HL-60 (cell line): Measurements from ENCODE around the gene CCND2.

Experiments used
- CTCF ChIP-seq: IDR thresholded peaks from one replicate; pipeline ENCODE4 v1.5.1; 2011; ENCODE audit warnings: low read length, control low read depth, inconsistent platforms; ENCODE audit not compliant: insufficient read depth
- GABPA ChIP-seq: IDR thresholded peaks from 2 replicates; pipeline ENCODE4 v1.6.1; 2012; ENCODE audit warnings: low read depth
- POLR2AphosphoS5 ChIP-seq: IDR thresholded peaks from 2 replicates; pipeline ENCODE4 v1.6.1; 2012; ENCODE audit warnings: low read depth
- SPI1 ChIP-seq: IDR thresholded peaks from 2 replicates; pipeline ENCODE4 v1.6.1; 2012; ENCODE audit warnings: low read depth, mild to moderate bottlenecking, borderline replicate concordance
- TF ChIP-seq, protein P1 (sequence below): IDR thresholded peaks from 2 replicates; pipeline ENCODE4 v1.6.1; 2012; ENCODE audit warnings: low read depth; ENCODE audit not compliant: insufficient replicate concordance

GRCh38 chr12:4240981-4241380 is 32.6 kb upstream of the CCND2 start:
- TF ChIP-seq CTCF (no peak), GABPA (no peak), SPI1 (no peak), POLR2AphosphoS5 (no peak)
- TF ChIP-seq, protein P1, sequence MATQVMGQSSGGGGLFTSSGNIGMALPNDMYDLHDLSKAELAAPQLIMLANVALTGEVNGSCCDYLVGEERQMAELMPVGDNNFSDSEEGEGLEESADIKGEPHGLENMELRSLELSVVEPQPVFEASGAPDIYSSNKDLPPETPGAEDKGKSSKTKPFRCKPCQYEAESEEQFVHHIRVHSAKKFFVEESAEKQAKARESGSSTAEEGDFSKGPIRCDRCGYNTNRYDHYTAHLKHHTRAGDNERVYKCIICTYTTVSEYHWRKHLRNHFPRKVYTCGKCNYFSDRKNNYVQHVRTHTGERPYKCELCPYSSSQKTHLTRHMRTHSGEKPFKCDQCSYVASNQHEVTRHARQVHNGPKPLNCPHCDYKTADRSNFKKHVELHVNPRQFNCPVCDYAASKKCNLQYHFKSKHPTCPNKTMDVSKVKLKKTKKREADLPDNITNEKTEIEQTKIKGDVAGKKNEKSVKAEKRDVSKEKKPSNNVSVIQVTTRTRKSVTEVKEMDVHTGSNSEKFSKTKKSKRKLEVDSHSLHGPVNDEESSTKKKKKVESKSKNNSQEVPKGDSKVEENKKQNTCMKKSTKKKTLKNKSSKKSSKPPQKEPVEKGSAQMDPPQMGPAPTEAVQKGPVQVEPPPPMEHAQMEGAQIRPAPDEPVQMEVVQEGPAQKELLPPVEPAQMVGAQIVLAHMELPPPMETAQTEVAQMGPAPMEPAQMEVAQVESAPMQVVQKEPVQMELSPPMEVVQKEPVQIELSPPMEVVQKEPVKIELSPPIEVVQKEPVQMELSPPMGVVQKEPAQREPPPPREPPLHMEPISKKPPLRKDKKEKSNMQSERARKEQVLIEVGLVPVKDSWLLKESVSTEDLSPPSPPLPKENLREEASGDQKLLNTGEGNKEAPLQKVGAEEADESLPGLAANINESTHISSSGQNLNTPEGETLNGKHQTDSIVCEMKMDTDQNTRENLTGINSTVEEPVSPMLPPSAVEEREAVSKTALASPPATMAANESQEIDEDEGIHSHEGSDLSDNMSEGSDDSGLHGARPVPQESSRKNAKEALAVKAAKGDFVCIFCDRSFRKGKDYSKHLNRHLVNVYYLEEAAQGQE, result no peak
